Mesothelial cell of epicardium (in vitro differentiated cells): ENCODE measurements around the gene CELF3. TPM values are rescaled to one million over a fixed set of nuclear protein-coding genes. Genes with fewer than 3 reads are reported as not detected.
"Not testable (repeated sequence)": the region's sequence is repeated elsewhere in the genome, so short reads cannot be mapped to it uniquely, and the experiment has no call there.

Experiments
- DNase-seq, 2 experiments: peaks; one replicate each; pipeline ENCODE4 v3.0.0; 2021; ENCODE audit warnings: low spot score in 2 of 2; ENCODE audit not compliant: unreplicated experiment in 2 of 2
- H3K27ac Mint-ChIP-seq: 2 replicates; pipeline ENCODE4 v1.8.0; 2021; ENCODE audit warnings: mixed read lengths
- H3K27me3 Mint-ChIP-seq: 2 replicates; pipeline ENCODE4 v1.8.0; 2021; ENCODE audit warnings: low read depth, mixed read lengths
- H3K36me3 Mint-ChIP-seq: 2 replicates; pipeline ENCODE4 v1.8.0; 2021; ENCODE audit warnings: mixed read lengths
- H3K4me1 Mint-ChIP-seq: 2 replicates; pipeline ENCODE4 v1.8.0; 2021; ENCODE audit warnings: mixed read lengths
- H3K4me3 Mint-ChIP-seq: 2 replicates; pipeline ENCODE4 v1.8.0; 2021; ENCODE audit warnings: mild to moderate bottlenecking, moderate library complexity, mixed read lengths
- H3K9me3 Mint-ChIP-seq: 2 replicates; pipeline ENCODE4 v1.8.0; 2021; ENCODE audit warnings: mixed read lengths
- total RNA-seq: library from RNA; stranded (reverse); gene quantifications from 3 replicates; pipeline ENCODE4 v1.2.1, GENCODE V29; 2021
- TF ChIP-seq, protein P1 (sequence below): fragments of 200-600 bp; sonication (generic); IDR thresholded peaks from one replicate; pipeline ENCODE4 v1.5.0; 2021; ENCODE audit warnings: antibody characterized with exemption; ENCODE audit not compliant: unreplicated experiment

Gene CELF3
- total RNA-seq, 1 donor from 2014 or later: 1.1 TPM

DNA sequence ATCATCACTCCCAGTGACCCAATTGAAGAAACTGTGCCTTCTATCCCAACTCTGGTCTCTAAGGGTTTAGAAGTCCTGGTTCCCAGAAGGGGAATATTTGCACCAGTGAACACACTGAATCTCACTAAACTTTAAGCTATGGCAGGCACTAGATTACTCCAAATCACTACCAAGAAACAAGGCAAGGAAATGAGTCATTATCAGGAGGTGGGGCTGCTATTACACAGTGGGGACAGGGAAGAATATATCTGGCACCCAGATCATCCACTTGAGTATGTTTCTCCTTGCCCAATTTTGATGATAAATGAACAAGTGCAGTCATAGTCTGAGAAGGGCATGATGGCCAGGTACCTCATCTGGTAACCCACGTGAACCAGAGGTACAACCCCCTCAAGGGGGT is 39.7 kb upstream of the CELF3 start:
- H3K36me3 Mint-ChIP-seq: peaks cover 18% of the 10 kb centered on the region

DNA sequence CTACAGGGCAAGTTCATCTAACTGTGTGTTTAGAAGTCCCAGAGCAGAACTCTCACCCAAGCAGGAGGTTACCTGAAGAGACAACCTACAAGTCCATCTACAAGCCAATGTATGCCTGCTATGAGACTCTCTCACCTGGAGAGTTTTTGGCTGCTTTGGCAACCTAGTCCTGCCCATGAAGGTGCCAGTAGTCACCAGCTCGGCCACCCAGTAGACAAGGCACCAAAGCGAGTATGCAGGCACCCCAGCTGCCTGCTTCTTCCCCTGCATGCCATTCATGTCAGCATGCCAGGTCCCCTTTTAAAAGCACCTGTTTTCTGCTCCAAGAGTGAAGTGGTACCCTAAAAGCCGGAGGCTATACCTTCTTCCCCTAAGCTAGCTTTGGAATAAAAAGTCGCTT is 24.9 kb upstream of the CELF3 start:
- no peak overlapping the region for H3K27ac Mint-ChIP-seq
- H3K27me3 Mint-ChIP-seq: peaks cover 33% of the 10 kb centered on the region

More for the DNA sequence above, 39.7 kb upstream of the CELF3 start:
- TF ChIP-seq, protein P1, sequence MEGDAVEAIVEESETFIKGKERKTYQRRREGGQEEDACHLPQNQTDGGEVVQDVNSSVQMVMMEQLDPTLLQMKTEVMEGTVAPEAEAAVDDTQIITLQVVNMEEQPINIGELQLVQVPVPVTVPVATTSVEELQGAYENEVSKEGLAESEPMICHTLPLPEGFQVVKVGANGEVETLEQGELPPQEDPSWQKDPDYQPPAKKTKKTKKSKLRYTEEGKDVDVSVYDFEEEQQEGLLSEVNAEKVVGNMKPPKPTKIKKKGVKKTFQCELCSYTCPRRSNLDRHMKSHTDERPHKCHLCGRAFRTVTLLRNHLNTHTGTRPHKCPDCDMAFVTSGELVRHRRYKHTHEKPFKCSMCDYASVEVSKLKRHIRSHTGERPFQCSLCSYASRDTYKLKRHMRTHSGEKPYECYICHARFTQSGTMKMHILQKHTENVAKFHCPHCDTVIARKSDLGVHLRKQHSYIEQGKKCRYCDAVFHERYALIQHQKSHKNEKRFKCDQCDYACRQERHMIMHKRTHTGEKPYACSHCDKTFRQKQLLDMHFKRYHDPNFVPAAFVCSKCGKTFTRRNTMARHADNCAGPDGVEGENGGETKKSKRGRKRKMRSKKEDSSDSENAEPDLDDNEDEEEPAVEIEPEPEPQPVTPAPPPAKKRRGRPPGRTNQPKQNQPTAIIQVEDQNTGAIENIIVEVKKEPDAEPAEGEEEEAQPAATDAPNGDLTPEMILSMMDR: no peak
- no peak overlapping the region for H3K4me3 Mint-ChIP-seq
- no peaks in the 10 kb centered on the region for H3K9me3 Mint-ChIP-seq
- no peak for DNase-seq
- peaks cover 6% of the 10 kb centered on the region for H3K27me3 Mint-ChIP-seq
- no peaks in the 10 kb centered on the region for H3K4me1 Mint-ChIP-seq
- H3K27ac Mint-ChIP-seq: no peak overlapping the region

DNA sequence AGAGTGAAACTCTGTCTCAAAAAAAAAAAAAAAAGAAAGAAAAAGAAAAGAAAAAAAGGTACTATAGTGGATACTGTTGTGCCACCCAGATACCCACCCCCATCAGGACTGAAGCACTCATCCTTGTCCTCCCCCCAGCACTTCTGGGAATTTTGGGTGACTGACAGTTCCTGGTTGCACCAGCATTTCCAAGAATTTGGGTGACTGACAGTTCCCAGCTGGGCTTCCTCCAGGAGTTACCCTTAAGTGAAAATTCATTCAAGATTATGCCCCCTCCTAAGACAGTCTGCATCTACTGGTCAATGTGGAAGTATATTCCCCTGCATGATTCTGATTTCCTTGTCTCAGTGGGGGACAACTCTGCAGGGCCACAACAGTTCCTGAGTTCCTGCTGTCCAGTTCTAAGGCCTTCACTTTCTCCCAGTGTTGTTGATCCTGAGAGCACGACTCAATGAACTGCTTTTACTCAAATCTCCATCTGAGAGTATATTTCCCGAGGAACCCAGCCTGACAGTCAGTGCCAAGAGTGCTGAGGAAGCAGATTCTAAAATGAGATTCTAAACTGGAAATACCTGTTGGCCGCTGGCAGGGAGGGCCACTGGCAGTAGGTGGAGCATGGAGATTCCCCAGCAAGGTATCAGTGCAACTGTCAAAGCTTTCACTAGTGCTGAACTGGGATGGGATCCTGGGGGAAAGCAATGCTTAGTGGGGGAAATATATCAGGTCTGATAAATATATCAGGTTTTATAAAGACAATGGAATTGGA is 23.2 kb upstream of the CELF3 start:
- peaks cover 21% of the 10 kb centered on the region for H3K27me3 Mint-ChIP-seq
- H3K9me3 Mint-ChIP-seq: peaks cover 11% of the 10 kb centered on the region
- no peak overlapping the region for H3K4me3 Mint-ChIP-seq
- TF ChIP-seq, protein P1: no peak
- peaks cover 18% of the 10 kb centered on the region for H3K4me1 Mint-ChIP-seq
- DNase-seq: no peak
- H3K27ac Mint-ChIP-seq: peak overlapping the region; percentile 82
- no peaks in the 10 kb centered on the region for H3K36me3 Mint-ChIP-seq

More for the DNA sequence above, 24.9 kb upstream of the CELF3 start:
- peaks cover 18% of the 10 kb centered on the region for H3K4me1 Mint-ChIP-seq
- peaks cover 11% of the 10 kb centered on the region for H3K9me3 Mint-ChIP-seq
- H3K36me3 Mint-ChIP-seq: no peaks in the 10 kb centered on the region
- DNase-seq: no peak
- TF ChIP-seq, protein P1: no peak
- no peak overlapping the region for H3K4me3 Mint-ChIP-seq

DNA sequence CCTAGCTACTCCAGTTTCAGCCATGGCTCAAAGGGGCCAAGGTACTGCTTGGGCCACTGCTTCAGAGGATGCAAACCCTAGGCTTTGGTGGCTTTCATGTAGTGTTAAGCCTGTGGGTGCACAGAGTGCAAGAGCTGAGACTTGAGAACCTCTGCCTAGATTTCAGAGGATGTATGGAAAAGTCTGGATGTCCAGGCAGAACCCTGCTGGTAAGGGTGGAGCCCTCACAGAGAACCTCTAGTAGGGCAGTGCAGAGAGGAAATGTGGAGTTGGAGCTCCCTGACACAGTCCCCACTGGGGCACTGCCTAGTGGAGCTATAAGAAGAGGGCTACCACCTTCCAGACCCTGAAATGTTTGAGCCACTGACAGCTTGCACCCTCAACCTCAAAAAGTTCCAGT is 20.9 kb upstream of the CELF3 start:
- H3K36me3 Mint-ChIP-seq: no peaks in the 10 kb centered on the region
- no peak overlapping the region for H3K27ac Mint-ChIP-seq
- peaks cover 11% of the 10 kb centered on the region for H3K9me3 Mint-ChIP-seq
- H3K4me3 Mint-ChIP-seq: no peak overlapping the region
- H3K27me3 Mint-ChIP-seq: peaks cover 5% of the 10 kb centered on the region
- H3K4me1 Mint-ChIP-seq: peaks cover 12% of the 10 kb centered on the region
- TF ChIP-seq, protein P1: no peak
- no peak for DNase-seq

DNA sequence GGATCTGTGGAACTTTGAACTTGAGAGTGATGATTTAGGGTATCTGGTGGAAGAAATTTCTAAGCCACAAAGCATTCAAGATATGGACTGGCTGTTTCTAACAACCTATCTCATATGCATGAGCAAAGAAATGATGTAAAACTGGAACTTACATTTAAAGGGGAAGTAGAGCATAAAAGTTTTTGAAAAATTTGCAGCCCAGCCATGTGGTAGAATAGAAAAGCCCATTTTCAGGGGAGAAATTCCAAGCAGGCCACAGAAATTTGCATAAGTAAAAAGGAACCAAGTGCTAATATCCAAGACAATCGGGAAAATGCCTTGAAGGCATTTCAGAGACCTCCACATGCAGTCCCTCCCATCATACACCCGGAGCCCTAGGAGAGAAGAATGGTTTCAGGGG is 20.4 kb upstream of the CELF3 start:
- peaks cover 12% of the 10 kb centered on the region for H3K4me1 Mint-ChIP-seq

DNA sequence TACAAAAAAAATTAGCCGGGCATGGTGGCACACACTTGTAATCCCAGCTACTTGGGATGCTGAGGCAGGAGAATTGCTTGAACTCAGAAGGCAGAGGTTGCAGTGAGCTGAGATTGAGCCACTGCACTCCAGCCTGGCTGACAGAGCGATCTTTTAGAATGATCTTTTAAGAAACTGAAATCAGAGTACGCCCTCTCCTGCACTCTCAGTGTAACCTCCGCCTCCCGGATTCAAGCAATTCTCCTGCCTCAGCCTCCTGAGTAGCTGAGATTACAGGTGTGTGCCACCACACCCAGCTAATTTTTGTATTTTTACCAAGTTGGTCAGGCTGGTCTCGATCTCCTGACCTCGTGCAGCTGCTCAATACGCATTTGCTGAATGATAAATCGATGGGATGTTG is 17.4 kb upstream of the CELF3 start:
- H3K27me3 Mint-ChIP-seq, H3K4me3 Mint-ChIP-seq, DNase-seq, H3K27ac Mint-ChIP-seq, H3K4me1 Mint-ChIP-seq, H3K36me3 Mint-ChIP-seq: not testable (repeated sequence)
- H3K9me3 Mint-ChIP-seq: peaks cover 11% of the 10 kb centered on the region

More for the DNA sequence above, 20.4 kb upstream of the CELF3 start:
- DNase-seq: no peak
- Mint-ChIP-seq H3K27ac (no peak overlapping the region), H3K36me3 (no peaks in the 10 kb centered on the region), H3K4me3 (no peak overlapping the region), H3K9me3 (peaks cover 11% of the 10 kb centered on the region), H3K27me3 (peaks cover 2% of the 10 kb centered on the region)
- TF ChIP-seq, protein P1: no peak
